Endothelial cell of umbilical vein (primary cell): ENCODE data around the gene FOXP1. TPM values are rescaled to one million over a fixed set of nuclear protein-coding genes. Genes with fewer than 3 reads are reported as not detected.

Experiments
- BruUV-seq: library from RNA; stranded (reverse); fragments of 400-500 nt; replicated peaks from 2 replicates; lab custom pipeline; 2021; lab: Mats Ljungman, UMichigan
- CTCF ChIA-PET: fragments of 300-600, 350-600 bp; sonication (Branson Sonifier 250); formaldehyde crosslinking; loops from one replicate; lab custom pipeline; 2021; ENCODE audit warnings: antibody characterized with exemption, inconsistent platforms; lab: Charles Lee
- POLR2A ChIA-PET: fragments of 300-600, 350-600 bp; sonication (Branson Sonifier 250); formaldehyde crosslinking; loops from one replicate; lab custom pipeline; 2021; ENCODE audit warnings: antibody characterized with exemption, inconsistent platforms; lab: Charles Lee
- DNase-seq: peaks from one replicate; pipeline ENCODE4 v3.0.0-alpha.2; 2011; ENCODE audit warnings: low read depth, low spot score
- FAIRE-seq: peaks from 2 replicates; lab custom pipeline; 2011; peaks lifted over from hg19 to GRCh38; lab: Jason Lieb, UNC
- H2AFZ ChIP-seq: 2 replicates; pipeline ENCODE4 v1.6.0; 2012; ENCODE audit warnings: low read depth, low read length, control low read depth, inconsistent platforms
- H3K27ac ChIP-seq: 2 replicates; pipeline ENCODE4 v1.5.1; 2011; ENCODE audit warnings: low read depth, mild to moderate bottlenecking, control low read depth, low read length, moderate library complexity; ENCODE audit not compliant: insufficient read depth
- H3K27me3 ChIP-seq, 2 experiments: 2 replicates each; pipeline versions ENCODE4 v1.6.0 to v1.6.1; 2011; ENCODE audit warnings: low read length in 2 of 2, mixed read lengths in 1 of 2; ENCODE audit not compliant: control insufficient read depth in 2 of 2, insufficient read depth in 2 of 2
- H3K36me3 ChIP-seq, 2 experiments: 2 replicates in 1 of 2; 3 replicates in 1 of 2; pipeline ENCODE4 v1.5.1; 2011; ENCODE audit warnings: low read length in 2 of 2, mild to moderate bottlenecking in 1 of 2, moderate library complexity in 1 of 2; ENCODE audit not compliant: control insufficient read depth in 2 of 2, insufficient read depth in 2 of 2; ENCODE audit errors: extremely low read depth in 1 of 2
- H3K4me1 ChIP-seq: 3 replicates; pipeline ENCODE4 v1.5.1; 2011; ENCODE audit warnings: mild to moderate bottlenecking, low read length; ENCODE audit not compliant: control insufficient read depth, insufficient read depth; ENCODE audit errors: extremely low read depth
- H3K4me2 ChIP-seq: 2 replicates; pipeline ENCODE4 v1.6.1; 2011; ENCODE audit warnings: low read length, control low read depth, mixed read lengths; ENCODE audit not compliant: insufficient read depth
- H3K4me3 ChIP-seq, 3 experiments: fragments of 200-600 bp in 1 of 3; sonication (generic), shearing (Covaris generic) in 1 of 3; replicated peaks in 1 of 3; 2 replicates each; pipeline ENCODE4 v1.5.1; 2011 to 2016; ENCODE audit warnings: control low read depth in 3 of 3, low read length in 3 of 3, mild to moderate bottlenecking in 2 of 3, inconsistent platforms in 1 of 3, low read depth in 1 of 3, moderate library complexity in 1 of 3; ENCODE audit not compliant: insufficient read depth in 1 of 3
- H3K79me2 ChIP-seq: 2 replicates; pipeline ENCODE4 v1.6.0; 2012; ENCODE audit warnings: low read length, inconsistent platforms; ENCODE audit not compliant: control insufficient read depth, insufficient read depth
- H3K9ac ChIP-seq: replicated peaks from 2 replicates; pipeline ENCODE3; 2011; ENCODE audit warnings: low read length, control low read depth; ENCODE audit not compliant: insufficient read depth; ENCODE audit errors: extremely low read depth
- H3K9me1 ChIP-seq: replicated peaks from 3 replicates; pipeline ENCODE4 v1.6.0; 2011; ENCODE audit warnings: mild to moderate bottlenecking, low read length; ENCODE audit not compliant: control insufficient read depth, insufficient read depth; ENCODE audit errors: extremely low read depth
- H3K9me3 ChIP-seq: replicated peaks from 2 replicates; pipeline ENCODE4 v1.5.1; 2012; ENCODE audit warnings: low read length, inconsistent platforms; ENCODE audit not compliant: control insufficient read depth, insufficient read depth
- H4K20me1 ChIP-seq: replicated peaks from 2 replicates; pipeline ENCODE3; 2011; ENCODE audit warnings: mild to moderate bottlenecking, low read length; ENCODE audit not compliant: control insufficient read depth, insufficient read depth; ENCODE audit errors: extremely low read depth
- CTCF ChIP-seq, 2 donors: IDR thresholded peaks; 1 replicate in 1 of 2; 2 replicates in 1 of 2; pipeline ENCODE4 v1.5.1; 2011; ENCODE audit warnings: low read length in 2 of 2, mild to moderate bottlenecking in 2 of 2, moderate library complexity in 2 of 2, control low read depth in 1 of 2, inconsistent platforms in 1 of 2, low read depth in 1 of 2; ENCODE audit not compliant: insufficient read depth in 1 of 2; ENCODE audit errors: extremely low read depth in 1 of 2
- EZH2 ChIP-seq: IDR thresholded peaks from 2 replicates; pipeline ENCODE4 v1.6.1; 2012; ENCODE audit warnings: borderline replicate concordance, low read depth, mild to moderate bottlenecking, moderate library complexity, low read length, inconsistent platforms; ENCODE audit not compliant: severe bottlenecking
- FOS ChIP-seq: IDR thresholded peaks from 2 replicates; pipeline ENCODE4 v1.6.1; 2011; ENCODE audit warnings: mild to moderate bottlenecking, low read length, moderate library complexity, borderline replicate concordance; ENCODE audit not compliant: insufficient read depth
- GATA2 ChIP-seq: IDR thresholded peaks from 2 replicates; pipeline ENCODE4 v1.7.0; 2011; ENCODE audit warnings: low read depth, mild to moderate bottlenecking, moderate library complexity, mixed read lengths, low read length; ENCODE audit not compliant: insufficient read length, insufficient read depth
- JUN ChIP-seq: IDR thresholded peaks from 2 replicates; pipeline ENCODE4 v1.6.1; 2011; ENCODE audit warnings: borderline replicate concordance, low read depth; ENCODE audit not compliant: insufficient read length, insufficient read depth
- MYC ChIP-seq: IDR thresholded peaks from one replicate; pipeline ENCODE4 v1.6.1; 2011; ENCODE audit warnings: mild to moderate bottlenecking, low read depth, low read length
- POLR2A ChIP-seq: IDR thresholded peaks from 2 replicates; pipeline ENCODE4 v1.6.1; 2012; ENCODE audit warnings: low read depth, mild to moderate bottlenecking, control low read depth, low read length
- POLR2AphosphoS5 ChIP-seq: IDR thresholded peaks from 2 replicates; pipeline ENCODE4 v1.6.1; 2012; ENCODE audit warnings: low read depth, mild to moderate bottlenecking, control low read depth, low read length, moderate library complexity; ENCODE audit not compliant: insufficient read depth
- dilution Hi-C: fragments of 300-500 bp; cut with MboI; formaldehyde crosslinking; loops from one replicate; pipeline ENCODE4 v1.15.0; 2019; ENCODE audit warnings: low sequenced_read_pairs; ENCODE audit not compliant: extremely low pct_ligation_motif_present
- intact Hi-C: fragments of 100-400 bp; cut with micrococcal nuclease; formaldehyde crosslinking; loops from one replicate; pipeline ENCODE4 v1.10.0; 2022
- polyA plus RNA-seq, 4 experiments: library from polyadenylated mRNA; depleted of rRNA in 3 of 4; stranded (reverse) in 3 of 4; unstranded in 1 of 4; fragments of >200 nt; gene quantifications; 2 replicates each; pipeline versions ENCODE4 v1.2.1 to v1.2.3, GENCODE V29; 2011 to 2012; ENCODE audit warnings: missing spikeins in 1 of 4
- total RNA-seq: library from RNA; stranded (reverse); gene quantifications from 2 replicates; pipeline ENCODE4 v1.2.3, GENCODE V29; 2021
- TF ChIP-seq, protein P1 (sequence below): IDR thresholded peaks from 2 replicates; pipeline ENCODE4 v1.6.1; 2011; ENCODE audit not compliant: insufficient read depth, insufficient read length

The FOXP1 gene
- total and polyA plus RNA-seq, 2 donors (not counting 3 experiments of a cell fraction or from before 2014, with no cell fraction given): 41.0 to 107 TPM

GRCh38 chr3:71111784-71112440, 471.6 kb downstream of the FOXP1 start:
- Histone ChIP-seq H3K9ac (peak overlapping the region; percentile 6), H3K79me2 (peaks cover 6% of the 10 kb centered on the region)
- dilution Hi-C loops: no loop called here

More at GRCh38 chr3:71111784-71112440, 471.6 kb downstream of the FOXP1 start:
- no TSS peak for BruUV-seq
- ChIA-PET POLR2A (no interaction called here), CTCF (no interaction called here)
- Histone ChIP-seq H3K9me1 (no peaks in the 10 kb centered on the region), H3K4me3 (no peak overlapping the region), H3K36me3 (peaks cover 0 to 3% of the 10 kb centered on the region in 2 experiments), H3K27ac (peak overlapping the region; percentile 97), H3K9me3 (no peaks in the 10 kb centered on the region), H2AFZ (no peak overlapping the region), H4K20me1 (no peaks in the 10 kb centered on the region), H3K4me2 (no peak overlapping the region), H3K4me1 (peaks cover 55% of the 10 kb centered on the region), H3K27me3 (no peaks in the 10 kb centered on the region)
- DNase-seq (peak; percentile 74), FAIRE-seq (peak; percentile 62)
- intact Hi-C loops: no loop called here
- TF ChIP-seq MYC (peak; percentile 34), CTCF (IDR thresholded peaks at IDR 0.05; ENCODE audit: extremely low read depth in 1 of 2, insufficient read depth in 1 of 2, low read depth in 1 of 2, low read length in 2 of 2) (no peak), EZH2 (no peak), FOS (peak; percentile 90), POLR2A (no peak), GATA2 (no peak), POLR2AphosphoS5 (peak; percentile 63), JUN (peak; percentile 77)
- TF ChIP-seq, protein P1, sequence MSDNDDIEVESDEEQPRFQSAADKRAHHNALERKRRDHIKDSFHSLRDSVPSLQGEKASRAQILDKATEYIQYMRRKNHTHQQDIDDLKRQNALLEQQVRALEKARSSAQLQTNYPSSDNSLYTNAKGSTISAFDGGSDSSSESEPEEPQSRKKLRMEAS: no peak
